Suppressor macrophage treated with lipopolysaccharide for 4 hours (primary cell): ENCODE data around the gene RNF7.
"Not testable (repeated sequence)": the region's sequence is repeated elsewhere in the genome, so short reads cannot be mapped to it uniquely, and the experiment has no call there.

Experiments
- DNase-seq: peaks from one replicate; pipeline ENCODE4 v3.0.0-alpha.2; 2020

The RNF7 gene

DNA sequence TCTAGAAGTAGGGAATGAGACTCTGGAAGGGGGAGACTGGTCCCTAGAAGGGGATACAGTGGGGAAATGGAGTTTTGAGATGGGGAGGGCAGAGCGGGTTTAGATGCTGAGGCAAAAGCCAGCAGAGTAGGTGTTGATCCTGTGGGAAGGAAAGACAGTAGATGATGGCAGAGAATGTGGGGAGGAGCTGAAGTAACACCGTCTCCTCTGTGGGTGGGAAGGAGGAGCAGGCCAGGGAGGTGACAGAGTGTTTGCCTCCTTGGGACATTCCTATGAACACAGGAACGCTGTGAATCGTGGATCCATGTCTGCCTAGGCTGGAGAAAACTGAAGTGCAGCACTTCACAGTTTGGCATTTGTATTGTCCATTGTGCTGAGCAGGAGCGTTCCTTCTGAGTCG, 45.5 kb downstream of the RNF7 start:
- DNase-seq = no peak

DNA sequence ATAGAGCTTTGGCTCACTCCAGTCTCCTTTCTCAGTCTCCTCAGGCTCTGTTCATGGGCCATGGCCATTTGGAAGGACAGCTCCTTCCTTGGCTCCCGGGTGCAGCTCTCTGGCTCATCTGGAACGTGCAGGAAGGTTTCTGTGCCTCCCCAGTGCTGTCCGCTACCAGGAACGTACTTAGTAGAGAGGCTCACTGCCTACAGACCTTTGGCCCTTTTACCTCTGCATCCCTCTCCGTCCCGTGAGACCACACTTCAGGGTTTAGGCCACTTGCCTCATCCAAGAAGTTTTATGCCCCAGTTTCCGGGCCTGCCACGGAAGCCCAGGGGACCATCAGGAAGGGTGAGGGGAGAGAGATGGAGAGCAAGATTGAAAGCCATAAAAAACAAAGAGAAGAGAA, 46.0 kb downstream of the RNF7 start:
- no peak for DNase-seq

DNA sequence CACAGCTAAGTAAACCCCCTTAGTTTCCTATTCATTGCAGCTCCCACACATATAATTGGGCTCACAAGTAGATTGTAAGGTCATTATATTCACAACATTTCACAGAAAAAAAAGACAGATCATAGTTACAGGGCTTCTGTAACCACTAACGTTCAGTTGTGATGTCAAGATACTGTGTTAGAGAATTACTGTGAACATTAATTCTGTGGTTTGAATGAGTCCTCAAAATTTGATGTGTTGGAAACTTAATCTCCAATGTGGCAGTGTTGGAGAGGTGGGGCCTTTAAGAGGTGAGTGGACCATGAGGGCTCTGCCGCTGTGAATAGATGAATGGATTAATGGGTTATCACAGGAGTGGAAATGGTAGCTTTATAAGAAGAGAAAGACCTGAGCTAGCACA, 46.4 kb downstream of the RNF7 start:
- no peak for DNase-seq

DNA sequence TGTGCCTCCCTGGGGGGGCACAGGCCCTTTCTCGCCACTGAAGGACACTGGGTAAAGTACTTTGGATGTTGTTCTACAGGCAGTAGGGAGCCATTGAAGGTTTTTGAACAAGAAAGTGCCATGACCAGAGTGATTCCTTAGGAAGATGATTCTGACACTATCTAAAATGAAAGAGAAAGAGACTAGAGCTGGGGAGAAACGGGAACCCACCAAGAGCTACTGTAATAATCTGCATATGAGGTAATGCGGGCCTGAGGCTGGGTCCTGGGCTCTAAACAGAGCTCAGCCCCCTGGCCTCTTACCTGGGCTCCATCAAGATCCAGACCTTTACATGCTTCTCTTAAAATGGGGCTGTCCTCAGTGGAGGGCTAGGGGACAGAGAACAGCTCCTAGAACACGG, 50.1 kb downstream of the RNF7 start:
- DNase-seq = peak; percentile 45

DNA sequence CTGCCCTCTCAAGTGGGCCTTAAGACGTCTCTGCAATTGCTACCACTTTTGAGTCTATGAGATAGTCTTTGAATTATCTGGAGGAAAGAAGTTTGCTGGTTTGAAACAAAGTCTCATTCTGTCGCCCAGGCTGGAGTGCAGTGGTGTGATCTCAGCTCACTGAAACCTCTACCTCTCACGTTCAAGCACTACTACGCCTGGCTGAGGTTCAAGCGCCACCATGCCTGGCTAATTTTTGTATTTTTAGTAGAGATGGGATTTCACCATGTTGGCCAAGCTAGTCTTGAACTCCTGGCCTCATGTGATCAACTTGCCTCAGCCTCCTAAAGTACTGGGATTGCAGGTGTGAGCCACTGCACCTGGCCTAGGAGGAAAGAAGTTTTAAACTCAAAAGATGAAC, 50.7 kb downstream of the RNF7 start:
- DNase-seq = not testable (repeated sequence)

DNA sequence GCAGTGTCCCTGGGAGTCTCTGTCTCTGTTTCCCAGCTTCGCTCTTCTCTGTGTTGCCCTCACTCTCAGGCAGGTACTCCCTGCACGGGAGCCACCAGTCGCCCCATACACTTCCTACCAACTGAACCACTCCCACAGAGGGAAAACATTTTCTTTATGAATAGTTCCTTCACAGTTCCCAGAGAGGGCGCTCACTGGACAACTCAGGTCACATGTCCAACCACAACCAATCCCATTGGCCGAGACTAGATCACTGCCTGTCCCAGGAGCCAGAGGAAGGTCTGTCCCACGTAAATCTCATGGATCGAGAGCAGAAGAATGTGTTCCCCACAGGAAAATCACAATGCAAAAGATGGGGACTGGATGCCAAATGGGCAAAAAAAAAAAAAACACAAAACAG, 51.2 kb downstream of the RNF7 start:
- DNase-seq = peak; percentile 7

DNA sequence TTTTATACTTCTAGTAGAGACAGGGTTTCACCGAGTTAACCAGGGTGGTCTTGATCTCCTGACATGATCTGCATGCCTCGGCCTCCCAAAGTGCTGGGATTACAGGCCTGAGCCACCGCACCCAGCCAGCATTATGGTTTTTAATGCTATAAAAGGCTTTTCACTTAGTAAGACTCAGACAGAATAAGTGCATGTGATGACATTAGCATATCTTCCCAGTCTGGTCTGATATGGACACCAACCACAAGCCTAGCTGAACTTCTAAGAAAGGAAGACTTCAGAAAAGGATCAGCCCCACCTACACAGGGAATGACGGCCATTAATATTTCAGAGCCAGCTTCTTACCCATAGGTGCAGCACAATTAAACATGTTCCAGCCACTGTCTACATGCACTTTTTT, 52.1 kb downstream of the RNF7 start:
- no peak for DNase-seq

DNA sequence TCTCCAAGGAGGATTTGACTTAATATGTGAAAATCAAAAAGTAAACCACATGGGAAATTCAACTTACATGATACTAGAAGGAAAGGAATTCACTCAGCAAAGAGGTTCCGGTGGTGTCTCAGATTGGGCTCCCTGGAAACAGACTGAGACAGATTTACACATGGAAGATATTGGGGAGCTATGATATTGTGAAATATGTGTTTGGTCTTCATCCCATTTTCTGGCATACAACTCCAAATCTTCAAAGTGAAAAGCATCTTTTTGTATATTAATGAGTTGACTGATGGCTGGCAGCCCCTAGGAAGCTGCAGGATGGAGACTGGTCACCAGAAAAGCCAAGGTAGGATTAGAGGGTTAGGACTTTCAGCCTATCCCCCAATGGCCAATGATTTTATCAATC, 54.4 kb downstream of the RNF7 start:
- no peak for DNase-seq

DNA sequence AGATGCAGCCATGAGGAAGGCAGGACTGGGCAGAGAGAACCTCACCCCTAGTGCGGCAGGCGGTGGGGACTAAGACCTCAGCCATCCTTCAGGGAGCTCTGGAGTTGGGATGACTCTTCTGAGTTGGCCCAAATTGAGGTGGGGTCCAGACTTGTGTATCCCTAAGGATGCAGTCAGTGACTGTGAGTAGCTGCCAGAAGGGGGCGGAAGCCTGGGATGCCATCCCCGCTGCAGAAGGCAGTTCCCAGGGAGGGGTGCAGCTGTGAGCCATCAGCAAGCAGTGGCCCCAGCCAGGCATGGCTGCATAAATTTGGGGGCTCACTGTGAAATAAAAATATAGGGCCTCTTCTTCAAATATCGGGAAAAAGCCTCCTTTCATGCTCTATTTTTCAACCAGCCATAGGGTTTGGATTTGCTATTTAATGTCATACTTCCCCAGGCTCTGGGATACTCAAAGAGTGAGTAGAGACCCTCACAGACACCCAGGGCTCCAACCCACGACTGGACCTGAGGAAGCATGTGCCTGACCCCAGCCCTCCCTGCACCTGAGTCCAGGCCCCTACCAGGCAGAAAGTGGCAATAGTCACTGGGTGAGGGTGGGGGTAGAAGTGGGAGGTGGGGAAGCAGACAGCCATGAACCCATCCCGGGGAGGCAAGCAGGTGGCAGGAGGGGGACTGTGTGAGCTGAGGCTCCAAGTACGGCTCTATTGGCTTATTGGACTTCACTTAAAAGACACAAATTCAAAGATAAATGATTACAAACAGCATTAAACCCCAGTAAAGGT, 55.6 kb downstream of the RNF7 start:
- DNase-seq = no peak

DNA sequence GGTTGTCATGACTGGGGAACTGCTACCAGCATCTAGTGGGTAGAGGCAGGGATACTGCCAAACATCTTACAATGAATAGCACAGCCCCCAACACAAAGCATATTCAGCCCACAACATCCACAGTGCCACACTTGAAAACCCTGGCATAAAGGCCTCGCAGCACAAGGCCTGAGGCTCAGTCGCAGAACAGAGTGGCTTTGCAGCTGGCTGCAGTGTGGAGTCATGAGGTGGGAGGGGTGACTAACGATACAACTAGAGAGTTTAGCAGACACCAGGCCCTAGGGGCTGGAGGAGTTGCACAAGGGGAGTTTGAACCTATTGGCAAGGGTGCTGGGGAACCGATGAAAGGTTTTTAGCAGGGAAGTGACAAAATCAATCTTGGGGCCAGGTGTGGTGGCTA, 57.2 kb downstream of the RNF7 start:
- peak; percentile 14 for DNase-seq

DNA sequence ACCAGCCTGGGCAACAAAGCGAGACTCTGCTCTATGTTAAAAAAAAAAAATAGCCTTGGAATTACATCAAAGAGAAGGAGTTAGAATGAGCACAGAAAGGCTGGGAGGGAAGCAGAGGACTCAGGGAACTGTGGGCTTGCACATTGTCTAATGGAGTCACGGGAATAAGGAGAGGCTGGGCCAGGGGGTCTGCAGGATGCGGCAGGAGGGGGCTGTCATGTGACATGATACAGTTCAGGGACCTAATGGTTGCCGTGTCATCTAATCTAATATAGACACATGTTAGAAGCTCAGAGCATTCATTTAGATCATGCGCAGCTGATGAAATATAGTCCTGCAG, 57.6 kb downstream of the RNF7 start:
- no peak for DNase-seq

DNA sequence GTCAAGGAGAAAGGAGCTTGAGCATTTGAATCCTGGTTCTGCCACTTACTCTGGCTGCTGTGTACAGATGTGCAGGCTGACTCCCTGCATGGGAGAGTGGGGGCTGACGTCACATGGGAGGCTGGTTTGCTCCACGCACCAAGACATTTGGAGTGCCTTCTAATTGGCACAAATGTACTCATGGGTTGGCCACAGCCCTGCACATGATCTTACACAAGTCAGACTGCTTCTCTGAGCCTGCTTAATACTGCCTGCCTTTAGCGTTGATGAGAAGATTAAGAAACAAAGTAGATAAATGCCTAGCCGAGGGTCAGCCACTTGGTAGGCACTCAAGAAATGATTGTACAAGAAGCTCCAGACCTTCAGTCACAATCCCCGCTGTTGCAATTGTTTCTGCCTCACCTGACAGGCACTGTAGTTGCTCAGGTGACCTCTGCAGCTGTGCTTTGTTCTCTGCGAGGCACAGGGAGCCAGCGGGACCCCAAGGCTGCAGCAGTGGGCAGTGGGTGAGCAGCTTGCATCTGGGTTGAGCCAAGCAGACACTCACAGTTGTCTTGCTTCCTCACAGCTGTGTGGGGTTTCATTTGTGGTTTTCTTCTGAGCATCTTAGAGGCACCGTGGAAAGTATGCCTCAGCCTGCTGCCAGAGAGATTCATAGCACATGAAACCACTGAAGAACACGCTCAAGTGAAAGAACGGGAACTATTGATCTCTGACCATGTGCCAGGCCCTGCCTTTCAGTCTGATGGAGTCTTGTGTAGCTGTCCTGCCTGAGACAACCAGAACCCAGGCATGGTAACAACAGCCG, 58.2 kb downstream of the RNF7 start:
- DNase-seq = peak; percentile 81
